ENCODE data around the gene RANBP3.
"Not testable (repeated sequence)": the region's sequence is repeated elsewhere in the genome, so short reads cannot be mapped to it uniquely, and the experiment has no call there.

Gene RANBP3

DNA sequence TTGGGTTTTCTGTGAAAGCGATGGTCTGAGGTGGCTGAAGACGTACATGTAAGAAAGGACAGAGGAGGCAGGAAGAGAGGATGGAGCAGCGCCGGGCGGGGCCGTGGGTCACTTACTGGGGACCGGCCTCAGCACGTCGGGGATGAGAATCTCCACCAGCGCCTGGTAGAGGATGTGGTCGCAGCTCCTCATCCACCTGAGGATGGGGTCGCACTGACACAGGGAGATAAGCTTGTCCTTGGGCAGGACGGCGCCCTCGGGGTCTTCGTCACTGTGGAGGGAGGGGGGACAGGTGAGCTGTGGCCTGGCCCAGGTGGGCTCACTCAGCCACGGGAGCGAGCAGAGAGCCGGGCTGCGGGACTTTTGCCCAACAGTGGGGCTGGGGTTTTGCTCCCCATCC lies 29.0 kb upstream of the RANBP3 start:
- DNase-seq: no peak

GRCh38 chr19:6006070-6006446 lies 28.1 kb upstream of the RANBP3 start:
- DNase-seq: not testable (repeated sequence)

- no peak for DNase-seq
These were observed 27.6 kb upstream of the RANBP3 start for GRCh38 chr19:6005321-6006069.

DNA sequence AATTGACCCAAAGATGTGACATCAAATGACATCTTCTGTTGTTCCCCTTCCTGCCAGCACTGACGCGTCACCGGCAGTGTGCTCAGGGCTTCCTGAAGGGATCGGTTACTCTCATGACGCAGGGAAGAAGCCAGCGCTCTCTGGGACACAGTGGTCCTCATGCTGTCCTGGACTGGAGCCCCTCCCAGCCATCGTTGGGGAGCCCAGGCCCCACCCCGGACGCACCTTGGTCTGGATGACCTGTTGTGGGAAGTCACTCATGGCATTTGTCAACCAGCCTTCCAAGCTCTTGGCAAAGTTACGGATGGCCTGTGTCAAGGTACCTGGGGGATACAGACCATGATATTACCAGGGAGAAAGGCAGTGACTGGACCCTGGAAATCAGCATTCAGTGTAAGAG lies 26.0 kb upstream of the RANBP3 start:
- no peak for DNase-seq

- no peak for DNase-seq
These were observed 24.7 kb upstream of the RANBP3 start for GRCh38 chr19:6002591-6002990.

GRCh38 chr19:6000228-6000847 lies 22.4 kb upstream of the RANBP3 start:
- DNase-seq: no peak

DNA sequence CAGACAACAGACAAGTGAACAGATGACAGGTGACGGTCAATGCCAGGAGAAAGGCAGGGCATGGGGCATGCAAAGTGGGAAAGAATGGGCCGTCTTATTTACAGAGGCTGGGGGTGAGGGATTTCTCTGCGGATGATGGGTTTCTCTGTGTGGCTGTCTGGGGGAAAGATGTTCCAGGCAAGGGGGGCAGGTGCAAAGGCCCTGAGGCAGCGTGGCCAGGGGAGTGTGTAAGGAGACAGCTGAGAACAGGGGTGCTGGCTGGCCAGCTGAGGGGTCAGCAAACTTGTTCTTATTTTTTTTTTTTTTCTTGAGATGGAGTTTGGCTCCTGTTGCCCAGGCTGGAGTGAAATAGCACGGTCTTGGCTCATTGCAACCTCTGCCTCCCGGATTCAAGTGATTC lies 21.8 kb upstream of the RANBP3 start:
- DNase-seq: no peak

DNA sequence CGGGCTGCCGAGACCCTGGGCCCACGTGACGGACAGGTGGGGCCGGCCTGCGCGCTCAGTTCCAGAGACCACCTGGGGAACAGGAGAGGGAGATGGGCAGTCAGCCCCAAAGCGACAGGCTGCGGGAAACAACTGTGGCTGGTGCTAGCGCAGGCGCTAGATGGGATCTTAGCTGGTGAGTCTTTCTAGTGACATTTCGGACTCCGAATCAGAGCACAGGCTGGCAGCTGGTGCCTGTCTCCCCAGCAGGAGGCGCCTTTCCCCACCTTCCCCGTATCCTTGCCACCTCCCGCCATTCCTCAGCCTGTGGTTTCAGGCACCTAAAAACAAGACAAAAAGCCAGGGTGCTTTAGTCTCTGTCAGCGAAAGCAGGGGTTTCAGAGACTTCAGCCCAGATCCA lies 19.4 kb upstream of the RANBP3 start:
- DNase-seq: no peak

- no peak for DNase-seq
These were observed 18.8 kb upstream of the RANBP3 start for GRCh38 chr19:5996623-5997320.

DNA sequence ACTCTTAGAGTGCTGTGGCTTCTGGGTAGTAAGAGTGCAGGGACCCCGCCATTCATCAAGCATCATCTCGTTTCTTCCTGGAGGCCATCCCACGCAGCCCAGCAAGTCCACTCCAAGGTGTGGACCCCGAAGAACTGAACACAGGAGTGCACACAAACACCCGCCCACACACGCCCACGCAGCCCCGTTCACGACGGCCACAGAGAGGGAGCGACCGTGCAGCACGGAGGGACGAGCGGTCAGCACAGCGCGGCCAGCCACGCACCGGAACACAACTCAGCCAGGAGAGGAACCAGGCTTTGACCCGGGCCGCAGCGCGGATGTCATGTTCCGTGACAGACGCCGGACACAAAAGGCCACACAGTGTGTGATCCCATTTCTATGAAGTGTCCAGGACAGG lies 18.2 kb upstream of the RANBP3 start:
- DNase-seq: no peak

- no peak for DNase-seq
These were observed 17.7 kb upstream of the RANBP3 start for GRCh38 chr19:5995606-5996005.

GRCh38 chr19:5994405-5995165 lies 16.6 kb upstream of the RANBP3 start:
- DNase-seq: no peak

- no peak for DNase-seq
These were observed 15.9 kb upstream of the RANBP3 start for GRCh38 chr19:5993648-5994358.

- no peak for DNase-seq
These were observed 15.3 kb upstream of the RANBP3 start for GRCh38 chr19:5993201-5993600.

DNA sequence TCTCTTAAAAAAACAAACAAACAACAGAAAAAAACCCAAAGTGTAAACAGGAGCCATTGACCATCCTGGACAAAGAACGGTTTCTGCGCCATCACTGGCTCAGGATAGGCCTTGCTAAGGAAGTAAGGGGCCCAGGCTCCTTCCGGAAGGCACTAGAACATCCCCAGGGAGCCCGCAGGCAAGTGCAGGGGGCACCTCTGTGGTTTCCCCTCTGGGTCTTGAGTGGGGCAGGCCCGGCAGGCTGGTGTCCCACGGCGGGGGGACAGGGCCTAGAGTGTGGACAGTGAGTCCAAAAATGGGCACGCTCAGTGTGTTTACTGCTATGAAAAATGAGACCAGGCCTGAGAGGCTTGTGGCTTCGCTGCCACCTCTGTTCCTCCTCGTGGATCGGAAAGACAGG lies 14.8 kb upstream of the RANBP3 start:
- no peak for DNase-seq

- no peak for DNase-seq
These were observed 13.4 kb upstream of the RANBP3 start for GRCh38 chr19:5991244-5991838.

DNA sequence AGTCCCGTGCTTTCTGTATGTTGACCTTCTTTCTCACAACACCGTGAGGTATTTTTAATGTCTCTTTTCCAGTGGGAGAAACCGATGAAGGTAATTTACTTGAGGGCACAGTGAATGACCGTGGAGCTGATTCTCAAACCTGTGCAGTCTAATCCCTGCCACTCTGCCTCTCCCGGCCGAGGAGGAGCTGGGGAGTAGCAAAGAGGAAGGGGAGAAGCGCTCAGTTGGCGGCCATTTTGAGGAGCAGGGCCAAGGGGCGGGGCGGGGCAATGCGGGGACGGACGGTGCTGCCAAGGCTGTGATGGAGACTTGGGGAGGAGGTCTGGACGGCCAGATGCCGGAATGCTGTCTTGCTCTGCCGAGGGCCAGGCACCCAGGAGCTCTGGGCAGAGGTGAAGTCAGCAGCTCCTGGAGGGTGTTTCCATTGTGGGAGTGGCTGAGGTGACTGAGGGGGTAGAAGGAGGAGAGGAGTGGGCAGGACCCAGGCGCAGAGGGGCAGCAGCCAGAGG lies 12.4 kb upstream of the RANBP3 start:
- DNase-seq: no peak

DNA sequence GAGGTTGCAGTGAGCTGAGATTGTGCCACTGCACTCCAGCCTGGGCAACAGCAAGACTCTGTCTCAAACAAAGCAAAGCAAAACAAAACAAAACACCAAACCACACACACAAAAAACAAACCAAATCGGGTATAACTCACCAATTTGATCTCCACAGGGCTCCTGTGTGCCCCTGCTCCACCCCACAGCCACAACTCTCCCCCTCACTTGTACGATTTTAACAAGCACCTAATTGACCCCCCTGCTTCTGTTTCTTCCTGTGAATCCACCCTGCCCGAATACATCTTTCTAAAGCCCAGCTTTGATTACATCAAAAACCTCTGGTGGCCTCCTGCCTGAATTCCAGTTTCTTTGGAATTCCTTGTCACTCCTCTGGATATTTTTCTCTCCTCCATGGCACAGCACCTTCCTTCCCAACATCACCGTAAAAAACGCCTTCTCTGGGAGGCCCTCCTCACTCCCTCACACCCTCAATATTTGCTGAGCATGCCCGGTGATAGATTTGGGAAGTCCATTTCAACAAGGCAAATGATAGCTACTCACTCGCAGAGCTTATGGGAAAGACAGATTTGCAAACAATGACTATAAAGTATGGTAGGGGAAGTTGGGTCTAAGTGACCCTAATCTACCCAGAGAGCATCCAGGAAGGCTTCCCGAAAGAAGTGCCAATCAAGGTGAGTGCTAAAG lies 11.6 kb upstream of the RANBP3 start:
- DNase-seq: no peak

DNA sequence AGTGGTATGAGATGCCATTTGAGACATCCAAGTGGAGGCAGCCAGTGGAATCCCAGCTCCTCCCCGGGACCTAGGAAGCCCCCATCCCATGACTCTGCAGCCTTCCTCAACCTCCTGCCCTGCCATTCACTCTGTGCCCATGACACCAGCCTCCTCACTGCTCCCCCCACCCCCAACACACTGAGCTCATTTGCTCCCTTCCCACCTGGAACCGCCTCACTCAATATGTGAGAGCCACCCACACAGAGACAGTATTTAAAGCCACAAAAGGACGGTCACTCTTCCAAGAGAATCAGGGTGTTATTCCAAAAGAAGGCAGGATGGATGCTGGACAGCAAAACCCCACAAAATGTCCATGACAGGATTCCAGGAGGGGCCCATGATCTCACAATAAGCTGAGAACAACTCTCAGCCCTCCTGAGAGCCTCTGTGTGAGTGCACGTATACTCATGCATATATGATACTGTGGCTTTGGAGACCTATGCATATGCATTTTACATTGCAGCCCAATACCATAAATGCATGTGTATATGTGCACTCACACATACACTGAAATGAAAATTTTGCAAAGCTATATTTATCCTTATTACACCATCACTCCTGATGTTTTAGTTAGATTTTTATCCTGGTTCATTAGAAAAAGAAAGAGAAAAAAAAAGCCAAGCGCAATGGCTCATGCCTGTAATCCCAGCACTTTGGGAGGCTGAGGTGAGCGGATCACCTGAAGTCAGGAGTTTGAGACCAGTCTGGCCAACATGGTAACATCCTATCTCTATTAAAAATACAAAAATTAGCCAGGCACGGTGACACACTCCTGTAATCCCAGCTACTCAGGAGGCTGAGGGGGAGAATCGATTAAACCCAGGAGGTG lies 10.8 kb upstream of the RANBP3 start:
- no peak for DNase-seq

GRCh38 chr19:5987077-5987818 lies 9.3 kb upstream of the RANBP3 start:
- DNase-seq: peak; percentile 83

Measured in stimulated activated CD4-positive, alpha-beta T cell treated with anti-CD3 and anti-CD28 coated beads, Interleukin-15, amount 100 ng/mL, for 24 hours (primary cell).